Measurements from ENCODE around the gene LAPTM4A.

- TF ChIP-seq CTCF (IDR thresholded peaks at IDR 0.05) (no peak), POLR2A (IDR thresholded peaks at IDR 0.05) (no peak), POLR2AphosphoS5 (IDR thresholded peaks at IDR 0.05) (no peak)
These were observed 27.7 kb downstream of the LAPTM4A start for GRCh38 chr2:20023688-20024087.

All from breast epithelium (tissue), 3 donors.